Measurements from ENCODE around the gene LTK.
"Not testable (repeated sequence)": the region's sequence is repeated elsewhere in the genome, so short reads cannot be mapped to it uniquely, and the experiment has no call there.

LTK gene

GRCh38 chr15:41473418-41473817, 40.2 kb downstream of the LTK start:
- DNase-seq = no peak

GRCh38 chr15:41469644-41470043, 44.0 kb downstream of the LTK start:
- not testable (repeated sequence) for DNase-seq

GRCh38 chr15:41466711-41467110, 46.9 kb downstream of the LTK start:
- DNase-seq = no peak

- DNase-seq = no peak
Observed at GRCh38 chr15:41465822-41466421, 47.7 kb downstream of the LTK start.

- no peak for DNase-seq
Observed at GRCh38 chr15:41464889-41465580, 48.6 kb downstream of the LTK start.

GRCh38 chr15:41462084-41462795, 51.4 kb downstream of the LTK start:
- DNase-seq = no peak
